HFFc6 (cell line): ENCODE measurements around the gene C16orf82. TPM values are rescaled to one million over a fixed set of nuclear protein-coding genes. Genes with fewer than 3 reads are reported as not detected.

Experiments
- DNase-seq: peaks from one replicate; pipeline ENCODE4 v3.0.0-alpha.2; 2018
- H3K27ac Mint-ChIP-seq: 2 replicates; pipeline ENCODE4 v1.8.0; 2020; ENCODE audit warnings: mild to moderate bottlenecking, mixed read lengths
- H3K27me3 Mint-ChIP-seq: 2 replicates; pipeline ENCODE4 v1.8.0; 2021; ENCODE audit warnings: mild to moderate bottlenecking, moderate library complexity, mixed read lengths; ENCODE audit not compliant: insufficient read depth
- H3K36me3 Mint-ChIP-seq: 2 replicates; pipeline ENCODE4 v1.8.0; 2021; ENCODE audit warnings: low read depth, mixed read lengths
- H3K4me1 Mint-ChIP-seq: 2 replicates; pipeline ENCODE4 v1.8.0; 2020; ENCODE audit warnings: low read depth, mixed read lengths
- H3K4me3 Mint-ChIP-seq: 2 replicates; pipeline ENCODE4 v1.8.0; 2020; ENCODE audit warnings: mild to moderate bottlenecking, moderate library complexity, mixed read lengths
- H3K9me3 Mint-ChIP-seq: 2 replicates; pipeline ENCODE4 v1.8.0; 2020; ENCODE audit warnings: mild to moderate bottlenecking, mixed read lengths
- CTCF ChIP-seq: fragments of 200-600 bp; sonication (generic); IDR thresholded peaks from 2 replicates; pipeline ENCODE4 v1.5.0; 2021; ENCODE audit warnings: antibody characterized with exemption, mild to moderate bottlenecking
- total RNA-seq, 6 experiments: library from RNA; stranded (reverse); fragmentation: NEBNext Ultra II Directional; extraction: Animal tissue kit (Norgen Biotek cat#: 25700); gene quantifications; 2 replicates in 1 of 6; 3 replicates in 5 of 6; pipeline ENCODE4 v1.2.3, GENCODE V29; 2021

Gene C16orf82
- total RNA-seq, 6 experiments from 2014 or later, result not detected

GRCh38 chr16:27028591-27029110 lies 38.1 kb upstream of the C16orf82 start:
- Mint-ChIP-seq H3K27ac (no peak overlapping the region), H3K9me3 (no peaks in the 10 kb centered on the region), H3K36me3 (no peaks in the 10 kb centered on the region), H3K4me3 (no peak overlapping the region), H3K27me3 (peaks cover 19% of the 10 kb centered on the region), H3K4me1 (peaks cover 5% of the 10 kb centered on the region; the same call in 1 of the 2 replicates)
- DNase-seq, result no peak
- TF ChIP-seq CTCF, result no peak

- no peak for DNase-seq
- H3K27me3 Mint-ChIP-seq, result peaks cover 19% of the 10 kb centered on the region
- no peak for TF ChIP-seq CTCF
Observed at GRCh38 chr16:27029525-27029924, 37.2 kb upstream of the C16orf82 start.

GRCh38 chr16:27033281-27033979 lies 33.3 kb upstream of the C16orf82 start:
- Mint-ChIP-seq H3K36me3 (no peaks in the 10 kb centered on the region), H3K4me3 (no peak overlapping the region), H3K27ac (no peak overlapping the region), H3K4me1 (peaks cover 6% of the 10 kb centered on the region; the same call in 1 of the 2 replicates), H3K9me3 (no peaks in the 10 kb centered on the region), H3K27me3 (peaks cover 23% of the 10 kb centered on the region)
- TF ChIP-seq CTCF, result no peak
- no peak for DNase-seq

More at GRCh38 chr16:27029525-27029924, 37.2 kb upstream of the C16orf82 start:
- Mint-ChIP-seq H3K27ac (no peak overlapping the region), H3K9me3 (no peaks in the 10 kb centered on the region), H3K4me3 (no peak overlapping the region), H3K4me1 (peaks cover 6% of the 10 kb centered on the region; the same call in 1 of the 2 replicates), H3K36me3 (no peaks in the 10 kb centered on the region)

- Mint-ChIP-seq H3K36me3 (no peaks in the 10 kb centered on the region), H3K4me1 (no peaks in the 10 kb centered on the region), H3K27ac (no peak overlapping the region), H3K9me3 (no peaks in the 10 kb centered on the region), H3K27me3 (peaks cover 8% of the 10 kb centered on the region), H3K4me3 (no peak overlapping the region)
- no peak for TF ChIP-seq CTCF
- no peak for DNase-seq
Observed at GRCh38 chr16:27040732-27041131, 26.0 kb upstream of the C16orf82 start.

GRCh38 chr16:27046958-27047518 lies 19.7 kb upstream of the C16orf82 start:
- Mint-ChIP-seq H3K27me3 (no peaks in the 10 kb centered on the region; the same call in 1 of the 2 replicates), H3K27ac (no peak overlapping the region), H3K4me1 (no peaks in the 10 kb centered on the region), H3K36me3 (no peaks in the 10 kb centered on the region), H3K4me3 (no peak overlapping the region), H3K9me3 (no peaks in the 10 kb centered on the region)
- no peak for TF ChIP-seq CTCF
- DNase-seq, result no peak
